Spleen (tissue), 11 donors: ENCODE measurements around the gene THAP4. TPM values are rescaled to one million over a fixed set of nuclear protein-coding genes. Genes with fewer than 3 reads are reported as not detected.

Experiments used
- DNase-seq: peaks from one replicate; pipeline ENCODE4 v3.0.0-alpha.2; 2020
- H3K27ac ChIP-seq, 8 donors: fragments of 200-600 bp; sonication (generic) in 7 of 8; 1 replicate in 4 of 8; 2 replicates in 4 of 8; pipeline versions ENCODE4 v1.5.0 to v1.8.0; 2016 to 2021; ENCODE audit warnings: inconsistent platforms in 4 of 8, mild to moderate bottlenecking in 4 of 8, moderate library complexity in 1 of 8
- H3K27me3 ChIP-seq, 7 donors: fragments of 200-600 bp; sonication (generic) in 6 of 7; replicated peaks in 1 of 7; 1 replicate in 4 of 7; 2 replicates in 3 of 7; pipeline versions ENCODE4 v1.5.0 to v1.8.0; 2016 to 2021; ENCODE audit warnings: inconsistent platforms in 3 of 7, mild to moderate bottlenecking in 1 of 7
- H3K36me3 ChIP-seq, 6 donors: fragments of 200-600 bp; sonication (generic) in 5 of 6; 1 replicate in 4 of 6; 2 replicates in 2 of 6; pipeline versions ENCODE4 v1.5.0 to v1.8.0; 2016 to 2021; ENCODE audit warnings: inconsistent platforms in 2 of 6
- H3K4me1 ChIP-seq, 6 donors: fragments of 200-600 bp; sonication (generic) in 5 of 6; 1 replicate in 3 of 6; 2 replicates in 3 of 6; pipeline versions ENCODE4 v1.5.0 to v1.8.0; 2016 to 2021; ENCODE audit warnings: inconsistent platforms in 3 of 6
- H3K4me3 ChIP-seq, 8 donors: fragments of 200-600 bp; sonication (generic) in 7 of 8; 1 replicate in 4 of 8; 2 replicates in 4 of 8; pipeline versions ENCODE4 v1.5.0 to v1.8.0; 2016 to 2021; ENCODE audit warnings: inconsistent platforms in 4 of 8, mild to moderate bottlenecking in 4 of 8, moderate library complexity in 2 of 8
- H3K9me3 ChIP-seq, 8 donors: fragments of 200-600 bp; sonication (generic) in 7 of 8; 1 replicate in 4 of 8; 2 replicates in 4 of 8; pipeline versions ENCODE4 v1.5.0 to v1.8.0; 2016 to 2021; ENCODE audit warnings: inconsistent platforms in 4 of 8
- POLR2A ChIP-seq, 3 donors: fragments of 450-650 bp; IDR thresholded peaks; one replicate each; pipeline ENCODE4 v1.5.1; 2017; ENCODE audit warnings: antibody characterized with exemption in 3 of 3, mild to moderate bottlenecking in 1 of 3
- POLR2AphosphoS5 ChIP-seq, 3 donors: sonication (generic); formaldehyde crosslinking; IDR thresholded peaks; one replicate each; pipeline ENCODE4 v1.5.1; 2017; ENCODE audit warnings: antibody characterized with exemption in 3 of 3
- WGBS, 5 donors: extraction: QIAGEN DNeasy Blood & Tissue Kit in 3 of 5; methylation state at CpG; one replicate each; pipeline versions ENCODE4 v1.1.5 to v1.1.7; 2013 to 2018; 5-methylcytosine and 5-hydroxymethylcytosine counted together
- intact Hi-C: fragments of 100-400 bp; cut with DNase I; formaldehyde crosslinking; loops from one replicate; pipeline ENCODE4 v1.15.0; 2023; ENCODE audit warnings: low total_unique reads
- polyA plus RNA-seq, 3 donors: library from polyadenylated mRNA; stranded (reverse); fragments of 200-250 nt; gene quantifications; one replicate each; pipeline ENCODE4 v1.2.1, GENCODE V29; 2013
- total RNA-seq, 7 donors: library from RNA; depleted of rRNA in 3 of 7; stranded (reverse); fragments of >200 nt in 3 of 7; fragmentation: NEBNext Ultra II Directional in 4 of 7; extraction: Animal tissue kit (Norgen Biotek cat#: 25700) in 4 of 7; gene quantifications; one replicate each; pipeline versions ENCODE4 v1.1.0 to v1.2.1, GENCODE V29; 2016 to 2021
- TF ChIP-seq, protein P1 (sequence below), 11 experiments: fragments of 200-600 bp in 7 of 11; fragments of 450-650 bp in 4 of 11; sonication (generic) in 4 of 11; IDR thresholded peaks in 8 of 11; conservative IDR thresholded peaks in 3 of 11; 1 replicate in 7 of 11; 2 replicates in 4 of 11; pipeline versions ENCODE4 v1.4.0 to v1.8.0; 2016 to 2021; ENCODE audit warnings: antibody characterized with exemption in 11 of 11, inconsistent platforms in 4 of 11, mild to moderate bottlenecking in 1 of 11
- donor health status: healthy with polysubstance abuse.
- donor health status: DM: no; HTN: no; CAD: no; lungs with moderate emphysema.
- donor health status: DM: no; HTN: no; CAD: no.
- donor health status: Bipolar disorder and iron deficiency.
- donor health status: healthy.
- donor health status: DM: no; HTN: no; CAD: no.
- donor health status: DM: yes; HTN: yes; CAD: no.

The THAP4 gene
- total and polyA plus RNA-seq, 10 donors, result 21.0 to 31.5 (median 27.8) TPM

DNA sequence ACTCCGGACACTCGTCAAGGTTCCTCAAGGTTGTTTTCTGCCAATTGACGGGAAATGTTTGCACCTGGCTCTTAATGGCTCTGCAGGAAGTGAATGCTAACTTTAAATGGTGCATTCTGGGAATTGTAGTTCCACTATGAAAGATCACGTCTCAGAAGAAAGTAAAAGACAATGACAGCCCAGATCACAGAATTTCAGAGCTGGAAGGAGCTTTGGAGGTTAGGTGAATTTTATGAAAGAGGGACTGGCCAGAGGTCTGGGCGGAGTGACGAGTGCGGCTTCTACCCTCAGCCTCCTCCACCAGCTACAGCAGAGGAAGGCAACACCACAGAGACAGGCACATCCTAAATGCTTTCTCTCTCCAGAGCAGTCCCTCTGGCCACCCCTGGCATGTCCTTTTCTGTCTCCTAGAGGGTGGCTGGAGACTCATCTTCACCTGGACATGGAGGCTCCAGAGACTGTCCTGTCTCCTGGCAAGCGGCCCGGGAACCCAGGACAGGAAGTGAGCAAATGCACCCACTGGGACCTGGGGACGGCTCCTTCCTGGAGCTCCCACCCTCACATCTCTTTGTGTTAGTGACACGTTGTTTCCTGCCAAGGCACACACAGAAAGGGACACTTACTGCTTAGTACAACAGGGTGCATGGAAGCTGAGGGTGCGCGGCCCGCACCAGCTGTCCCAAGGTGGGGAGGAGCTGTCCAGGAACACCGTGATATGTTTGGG, 19.4 kb downstream of the THAP4 start:
- H3K4me1 ChIP-seq, result peaks cover 6 to 37% (median 25%) of the 10 kb centered on the region in 6 donors

DNA sequence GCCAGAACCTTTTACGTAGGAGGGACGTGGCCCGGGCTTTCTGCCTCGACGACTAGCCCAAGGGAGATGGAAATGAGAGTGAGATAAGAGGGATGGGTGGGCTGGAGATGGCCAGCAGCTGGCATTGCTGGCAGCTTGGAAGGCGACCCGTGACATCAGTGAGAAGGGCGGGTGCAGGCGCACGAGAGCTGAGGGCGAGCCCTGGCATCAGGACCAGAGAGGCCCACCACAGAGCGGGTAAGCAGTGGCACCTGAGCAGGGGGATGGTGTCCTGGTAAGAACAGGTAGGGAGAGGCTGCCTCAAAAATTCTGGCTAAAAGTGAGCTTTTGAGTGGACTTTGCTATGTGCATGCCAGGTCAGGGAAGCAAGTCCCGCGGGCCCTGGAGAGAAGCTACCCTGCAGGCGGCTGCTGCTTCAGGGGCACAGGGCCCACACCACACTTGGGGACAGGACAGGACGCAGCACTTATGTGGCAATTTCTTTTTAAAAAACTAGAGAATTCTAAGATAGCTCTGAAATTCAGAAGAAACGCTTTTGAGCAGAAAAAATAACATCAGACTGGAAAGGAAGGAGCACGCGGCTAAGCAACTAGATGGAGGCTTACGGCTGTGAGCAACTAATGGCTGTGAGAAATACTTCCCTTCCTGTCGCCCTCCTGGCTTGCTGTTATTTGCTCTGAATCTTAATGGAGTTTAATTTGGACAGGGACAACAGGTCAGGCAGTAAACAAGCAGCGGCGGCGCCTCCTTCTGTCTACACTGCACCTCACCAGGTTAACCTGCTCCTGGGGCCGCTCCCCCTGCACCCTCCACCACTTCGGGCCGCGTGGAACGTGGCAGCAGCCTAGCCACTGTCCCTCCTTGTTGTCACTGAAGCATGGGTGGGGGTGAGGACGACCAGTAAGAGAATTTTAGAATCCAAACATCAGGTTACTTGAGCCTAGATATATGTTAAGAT, 20.5 kb downstream of the THAP4 start:
- peaks cover 6 to 37% (median 25%) of the 10 kb centered on the region in 6 donors for H3K4me1 ChIP-seq
- H3K36me3 ChIP-seq, result peaks cover 0 to 17% (median 0%) of the 10 kb centered on the region in 6 donors
- DNase-seq, result no peak
- intact Hi-C loops, result no loop called here
- peak overlapping the region in 5 of 8 donors; percentile 69 to 88 (median 82) for H3K27ac ChIP-seq
- H3K9me3 ChIP-seq, result no peaks in the 10 kb centered on the region
- peak overlapping the region in 6 of 8 donors; percentile 36 to 73 (median 38) for H3K4me3 ChIP-seq
- no peaks in the 10 kb centered on the region for H3K27me3 ChIP-seq
- TF ChIP-seq, protein P1, sequence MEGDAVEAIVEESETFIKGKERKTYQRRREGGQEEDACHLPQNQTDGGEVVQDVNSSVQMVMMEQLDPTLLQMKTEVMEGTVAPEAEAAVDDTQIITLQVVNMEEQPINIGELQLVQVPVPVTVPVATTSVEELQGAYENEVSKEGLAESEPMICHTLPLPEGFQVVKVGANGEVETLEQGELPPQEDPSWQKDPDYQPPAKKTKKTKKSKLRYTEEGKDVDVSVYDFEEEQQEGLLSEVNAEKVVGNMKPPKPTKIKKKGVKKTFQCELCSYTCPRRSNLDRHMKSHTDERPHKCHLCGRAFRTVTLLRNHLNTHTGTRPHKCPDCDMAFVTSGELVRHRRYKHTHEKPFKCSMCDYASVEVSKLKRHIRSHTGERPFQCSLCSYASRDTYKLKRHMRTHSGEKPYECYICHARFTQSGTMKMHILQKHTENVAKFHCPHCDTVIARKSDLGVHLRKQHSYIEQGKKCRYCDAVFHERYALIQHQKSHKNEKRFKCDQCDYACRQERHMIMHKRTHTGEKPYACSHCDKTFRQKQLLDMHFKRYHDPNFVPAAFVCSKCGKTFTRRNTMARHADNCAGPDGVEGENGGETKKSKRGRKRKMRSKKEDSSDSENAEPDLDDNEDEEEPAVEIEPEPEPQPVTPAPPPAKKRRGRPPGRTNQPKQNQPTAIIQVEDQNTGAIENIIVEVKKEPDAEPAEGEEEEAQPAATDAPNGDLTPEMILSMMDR (IDR thresholded peaks at IDR 0.05 in 8 of 11, conservative IDR thresholded peaks at IDR 0.05 in 3 of 11), result no peak
- WGBS, 5 donors, result 91 to 95% (median 93%) methylated on average over 30 of the region's 30 CpGs

More for the DNA sequence above, 19.4 kb downstream of the THAP4 start:
- TF ChIP-seq, protein P1 (IDR thresholded peaks at IDR 0.05 in 8 of 11, conservative IDR thresholded peaks at IDR 0.05 in 3 of 11), result no peak
- TF ChIP-seq POLR2AphosphoS5 (IDR thresholded peaks at IDR 0.05), result peak in 2 of 3 donors; percentile 21 to 42
- 31 to 36% (median 32%) methylated on average over 15 of the region's 15 CpGs for WGBS, 5 donors
- DNase-seq, result peak; percentile 83
- Histone ChIP-seq H3K27ac (peak overlapping the region; percentile 38 to 88 (median 76)), H3K36me3 (peaks cover 0 to 17% (median 0%) of the 10 kb centered on the region in 6 donors), H3K27me3 (no peaks in the 10 kb centered on the region), H3K4me3 (peak overlapping the region in 7 of 8 donors; percentile 36 to 73 (median 39)), H3K9me3 (no peaks in the 10 kb centered on the region)
- intact Hi-C loops, result no loop called here

DNA sequence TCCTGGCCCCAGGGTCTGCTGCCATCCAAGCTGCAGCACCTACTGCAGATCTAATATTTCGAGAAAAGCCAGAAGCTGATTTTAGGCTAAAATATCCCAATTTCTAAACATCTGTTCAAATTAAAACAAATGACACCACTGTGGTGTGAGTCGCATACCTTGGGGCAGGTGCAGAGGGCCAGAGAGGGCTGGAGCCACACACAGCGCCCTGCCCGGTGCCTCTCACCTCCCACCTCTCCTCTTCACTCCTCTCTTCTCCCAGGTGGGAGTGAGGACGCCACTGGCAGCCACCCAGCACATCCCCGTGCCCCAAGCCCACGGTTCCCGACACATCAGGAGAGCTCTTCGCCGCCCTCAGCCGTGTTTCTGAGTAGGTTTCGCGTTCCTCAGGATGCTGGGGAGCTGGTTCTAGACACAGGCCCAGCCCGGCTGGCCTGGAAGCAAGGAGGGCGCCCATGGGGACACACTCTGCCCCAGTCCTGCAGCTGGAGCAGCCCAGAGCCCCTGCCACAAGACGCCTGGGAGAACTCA, 21.4 kb downstream of the THAP4 start:
- 90 to 96% (median 94%) methylated on average over 14 to 16 of the region's 16 CpGs for WGBS, 5 donors
- no peak for DNase-seq
- Histone ChIP-seq H3K4me3 (no peak overlapping the region), H3K27ac (no peak overlapping the region), H3K9me3 (no peaks in the 10 kb centered on the region), H3K4me1 (peaks cover 6 to 44% (median 27%) of the 10 kb centered on the region in 6 donors), H3K27me3 (no peaks in the 10 kb centered on the region), H3K36me3 (peaks cover 0 to 17% (median 0%) of the 10 kb centered on the region in 6 donors)
- TF ChIP-seq POLR2A (IDR thresholded peaks at IDR 0.05) (no peak), POLR2AphosphoS5 (IDR thresholded peaks at IDR 0.05) (no peak)
- TF ChIP-seq, protein P1 (IDR thresholded peaks at IDR 0.05 in 8 of 11, conservative IDR thresholded peaks at IDR 0.05 in 3 of 11), result no peak
- intact Hi-C loops, result no loop called here
